Duodenal mucosa (tissue), 2 donors: ENCODE data around the gene PREP.

Source experiments
- H3K27ac ChIP-seq: one replicate; pipeline ENCODE4 v1.7.0; 2013; ENCODE audit warnings: low read depth, low read length
- H3K27me3 ChIP-seq, 2 donors: one replicate each; pipeline ENCODE4 v1.7.0; 2013; ENCODE audit warnings: low read length in 2 of 2, control low read depth in 1 of 2; ENCODE audit not compliant: insufficient read depth in 2 of 2, control insufficient read depth in 1 of 2
- H3K36me3 ChIP-seq, 2 donors: one replicate each; pipeline ENCODE4 v1.7.0; 2013; ENCODE audit warnings: low read length in 2 of 2, control low read depth in 1 of 2; ENCODE audit not compliant: insufficient read depth in 2 of 2, control insufficient read depth in 1 of 2
- H3K4me1 ChIP-seq, 2 donors: one replicate each; pipeline ENCODE4 v1.7.0; 2013; ENCODE audit warnings: low read length in 2 of 2, control low read depth in 1 of 2; ENCODE audit not compliant: insufficient read depth in 2 of 2, control insufficient read depth in 1 of 2
- H3K4me3 ChIP-seq, 2 donors: one replicate each; pipeline ENCODE4 v1.7.0; 2013; ENCODE audit warnings: low read length in 2 of 2, low read depth in 1 of 2
- H3K9ac ChIP-seq, 2 donors: one replicate each; pipeline ENCODE4 v1.7.0; 2013; ENCODE audit warnings: low read length in 2 of 2, low read depth in 1 of 2
- H3K9me3 ChIP-seq, 2 donors: one replicate each; pipeline ENCODE4 v1.7.0; 2013; ENCODE audit warnings: low read length in 2 of 2, control low read depth in 1 of 2; ENCODE audit not compliant: control insufficient read depth in 1 of 2

Gene PREP

GRCh38 chr6:105278813-105279212, 124.1 kb downstream of the PREP start:
- Histone ChIP-seq H3K9ac (no peak overlapping the region), H3K9me3 (no peaks in the 10 kb centered on the region), H3K4me1 (peaks cover 0 to under 1% of the 10 kb centered on the region in 2 donors), H3K27ac (no peak overlapping the region), H3K36me3 (peaks cover 48 to 90% of the 10 kb centered on the region in 2 donors), H3K27me3 (no peaks in the 10 kb centered on the region), H3K4me3 (no peak overlapping the region)

DNA sequence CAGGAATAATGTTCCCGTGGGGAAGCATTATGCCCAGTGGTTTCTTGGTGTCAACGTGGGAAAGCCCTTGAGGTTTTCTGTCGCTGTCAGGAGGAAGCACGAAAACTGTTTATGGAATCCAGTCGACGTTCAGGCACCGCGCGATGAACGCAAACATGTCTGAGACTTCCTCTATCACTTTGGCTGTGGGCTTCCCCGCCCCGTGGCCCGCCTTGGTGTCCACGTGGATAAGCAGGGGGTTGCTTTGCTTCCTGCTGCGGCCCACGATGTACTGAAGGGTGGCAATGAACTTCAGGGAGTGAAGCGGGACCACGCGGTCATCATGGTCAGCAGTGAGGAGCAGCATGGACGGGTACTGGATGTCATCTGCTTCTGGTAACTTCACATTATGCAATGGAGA, 124.8 kb downstream of the PREP start:
- Histone ChIP-seq H3K9ac (no peak overlapping the region), H3K27me3 (no peaks in the 10 kb centered on the region), H3K36me3 (peaks cover 46 to 82% of the 10 kb centered on the region in 2 donors), H3K4me3 (no peak overlapping the region), H3K9me3 (no peaks in the 10 kb centered on the region), H3K27ac (no peak overlapping the region), H3K4me1 (peaks cover 2 to 8% of the 10 kb centered on the region in 2 donors)

DNA sequence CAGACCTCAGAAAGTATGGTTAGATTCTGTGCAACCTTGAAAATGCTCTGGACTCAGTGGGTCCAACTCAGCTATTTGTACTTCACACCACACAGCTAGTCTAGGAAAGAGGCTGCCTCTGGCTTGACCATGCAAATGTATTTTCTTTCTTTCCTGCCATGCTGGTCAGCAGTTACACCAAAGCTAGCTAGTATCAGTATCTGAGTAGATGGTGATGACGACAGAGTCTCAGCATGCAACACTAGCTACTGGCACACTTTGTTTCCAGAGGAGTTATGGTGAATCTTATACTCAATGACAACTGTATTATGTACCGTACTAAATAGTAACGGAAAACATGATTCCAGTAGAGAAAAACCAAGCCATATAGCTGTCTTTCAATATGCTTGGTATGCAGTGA, 126.5 kb downstream of the PREP start:
- H3K27me3 ChIP-seq = no peaks in the 10 kb centered on the region
- peaks cover 5 to 13% of the 10 kb centered on the region in 2 donors for H3K4me1 ChIP-seq
- no peaks in the 10 kb centered on the region for H3K9me3 ChIP-seq
- peaks cover 34 to 65% of the 10 kb centered on the region in 2 donors for H3K36me3 ChIP-seq
- no peak overlapping the region for H3K9ac ChIP-seq
- H3K27ac ChIP-seq = no peak overlapping the region
- H3K4me3 ChIP-seq = no peak overlapping the region

DNA sequence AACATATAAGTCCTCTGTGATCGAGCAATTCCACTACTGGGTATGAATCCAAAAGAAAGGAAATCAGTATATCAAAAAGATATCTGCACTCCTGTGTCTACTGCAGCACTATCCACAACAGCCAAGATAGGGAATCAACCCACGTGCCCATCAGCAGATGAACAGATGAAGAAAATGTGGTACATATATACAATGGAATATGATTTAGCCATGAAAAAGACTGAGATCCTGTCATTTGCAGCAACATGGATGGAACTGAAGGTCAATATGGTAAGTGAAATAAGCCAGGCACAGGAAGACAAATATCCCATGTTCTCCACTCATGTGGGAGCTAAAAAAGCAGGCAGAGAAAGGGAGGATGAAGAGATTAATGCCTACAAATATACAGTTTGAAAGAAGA, 127.3 kb downstream of the PREP start:
- Histone ChIP-seq H3K4me1 (peaks cover 5 to 13% of the 10 kb centered on the region in 2 donors), H3K9ac (no peak overlapping the region), H3K27ac (no peak overlapping the region), H3K4me3 (no peak overlapping the region), H3K9me3 (no peaks in the 10 kb centered on the region), H3K27me3 (no peaks in the 10 kb centered on the region), H3K36me3 (peaks cover 29 to 57% of the 10 kb centered on the region in 2 donors)

GRCh38 chr6:105274678-105275077, 128.2 kb downstream of the PREP start:
- H3K9ac ChIP-seq = no peak overlapping the region
- H3K9me3 ChIP-seq = no peaks in the 10 kb centered on the region
- H3K27ac ChIP-seq = no peak overlapping the region
- peaks cover 29 to 49% of the 10 kb centered on the region in 2 donors for H3K36me3 ChIP-seq
- H3K4me3 ChIP-seq = no peak overlapping the region
- peaks cover 5 to 13% of the 10 kb centered on the region in 2 donors for H3K4me1 ChIP-seq
- no peaks in the 10 kb centered on the region for H3K27me3 ChIP-seq

DNA sequence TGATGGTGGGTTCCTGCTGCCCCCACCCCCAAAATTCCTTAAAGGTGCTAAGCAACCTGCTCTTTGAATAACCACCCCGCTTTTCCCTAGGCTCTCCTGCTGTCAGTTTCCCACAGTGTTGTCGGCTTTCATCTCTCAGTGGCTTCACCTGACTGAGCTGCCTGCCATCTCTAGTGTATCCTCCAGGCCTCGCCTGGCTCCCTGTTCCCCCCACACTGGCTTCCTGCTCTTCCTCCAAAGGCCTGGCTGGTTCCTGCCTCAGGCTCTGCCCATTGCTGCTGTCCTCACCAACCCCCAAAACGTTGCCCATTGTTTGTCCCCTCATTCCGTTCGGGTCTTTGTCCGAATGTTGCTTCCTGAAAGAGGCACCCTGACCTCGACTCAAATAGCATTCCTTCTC, 129.3 kb downstream of the PREP start:
- Histone ChIP-seq H3K27ac (no peak overlapping the region), H3K4me1 (peaks cover 5 to 13% of the 10 kb centered on the region in 2 donors), H3K9me3 (no peaks in the 10 kb centered on the region), H3K4me3 (no peak overlapping the region), H3K9ac (no peak overlapping the region), H3K27me3 (no peaks in the 10 kb centered on the region), H3K36me3 (peaks cover 24 to 41% of the 10 kb centered on the region in 2 donors)

GRCh38 chr6:105272786-105273185, 130.1 kb downstream of the PREP start:
- Histone ChIP-seq H3K27me3 (no peaks in the 10 kb centered on the region), H3K9me3 (no peaks in the 10 kb centered on the region), H3K27ac (no peak overlapping the region), H3K4me1 (peaks cover 5 to 13% of the 10 kb centered on the region in 2 donors), H3K9ac (no peak overlapping the region), H3K36me3 (peaks cover 16 to 33% of the 10 kb centered on the region in 2 donors), H3K4me3 (no peak overlapping the region)

GRCh38 chr6:105270511-105270910, 132.4 kb downstream of the PREP start:
- Histone ChIP-seq H3K27me3 (no peaks in the 10 kb centered on the region), H3K9me3 (peaks cover 0 to 4% of the 10 kb centered on the region in 2 donors), H3K4me3 (no peak overlapping the region), H3K4me1 (peaks cover 5 to 13% of the 10 kb centered on the region in 2 donors), H3K9ac (no peak overlapping the region), H3K36me3 (peaks cover 1 to 11% of the 10 kb centered on the region in 2 donors), H3K27ac (no peak overlapping the region)

DNA sequence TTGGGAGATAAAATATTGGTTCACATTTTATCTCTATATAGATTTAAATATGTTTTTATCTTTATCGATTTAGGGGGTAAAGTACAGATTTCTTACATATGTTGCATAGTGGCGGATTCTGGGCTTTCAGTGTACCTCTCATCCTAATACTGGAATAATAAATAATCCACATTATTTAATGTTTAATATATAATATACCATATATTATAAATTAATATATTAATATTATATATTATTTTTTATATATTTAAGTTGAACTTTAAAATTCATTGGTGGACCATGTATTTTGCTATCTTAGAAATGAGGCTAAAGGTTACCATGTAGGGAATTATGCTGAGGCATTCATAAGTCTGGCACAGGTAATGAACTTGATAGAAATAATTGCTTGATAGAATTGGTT, 133.5 kb downstream of the PREP start:
- H3K27me3 ChIP-seq = no peaks in the 10 kb centered on the region
- no peak overlapping the region for H3K4me3 ChIP-seq
- H3K9ac ChIP-seq = no peak overlapping the region
- H3K27ac ChIP-seq = no peak overlapping the region
- H3K4me1 ChIP-seq = peaks cover 5 to 13% of the 10 kb centered on the region in 2 donors
- H3K36me3 ChIP-seq = no peaks in the 10 kb centered on the region
- peaks cover 0 to 4% of the 10 kb centered on the region in 2 donors for H3K9me3 ChIP-seq

- Histone ChIP-seq H3K27me3 (no peaks in the 10 kb centered on the region), H3K9me3 (peaks cover 0 to 4% of the 10 kb centered on the region in 2 donors), H3K36me3 (no peaks in the 10 kb centered on the region), H3K4me1 (peaks cover 0 to 5% of the 10 kb centered on the region in 2 donors), H3K4me3 (no peak overlapping the region), H3K27ac (no peak overlapping the region), H3K9ac (no peak overlapping the region)
Observed at GRCh38 chr6:105263685-105264610, 138.9 kb downstream of the PREP start.
